Rectal smooth muscle tissue (tissue), 1 donor: ENCODE results near the gene ADAM10.

ENCODE experiments used
- H3K27ac ChIP-seq: one replicate; pipeline ENCODE4 v1.7.0; 2013; ENCODE audit warnings: low read depth, low read length, inconsistent platforms
- H3K27me3 ChIP-seq: one replicate; pipeline ENCODE4 v1.7.0; 2013; ENCODE audit warnings: low read length; ENCODE audit not compliant: control insufficient read depth, insufficient read depth
- H3K36me3 ChIP-seq: one replicate; pipeline ENCODE4 v1.7.0; 2013; ENCODE audit warnings: low read length; ENCODE audit not compliant: control insufficient read depth, insufficient read depth
- H3K4me1 ChIP-seq: one replicate; pipeline ENCODE4 v1.7.0; 2013; ENCODE audit warnings: low read length; ENCODE audit not compliant: control insufficient read depth, insufficient read depth
- H3K4me3 ChIP-seq: one replicate; pipeline ENCODE4 v1.7.0; 2013; ENCODE audit warnings: low read length
- H3K9ac ChIP-seq: one replicate; pipeline ENCODE4 v1.7.0; 2013; ENCODE audit warnings: low read length

The ADAM10 gene, protein sequence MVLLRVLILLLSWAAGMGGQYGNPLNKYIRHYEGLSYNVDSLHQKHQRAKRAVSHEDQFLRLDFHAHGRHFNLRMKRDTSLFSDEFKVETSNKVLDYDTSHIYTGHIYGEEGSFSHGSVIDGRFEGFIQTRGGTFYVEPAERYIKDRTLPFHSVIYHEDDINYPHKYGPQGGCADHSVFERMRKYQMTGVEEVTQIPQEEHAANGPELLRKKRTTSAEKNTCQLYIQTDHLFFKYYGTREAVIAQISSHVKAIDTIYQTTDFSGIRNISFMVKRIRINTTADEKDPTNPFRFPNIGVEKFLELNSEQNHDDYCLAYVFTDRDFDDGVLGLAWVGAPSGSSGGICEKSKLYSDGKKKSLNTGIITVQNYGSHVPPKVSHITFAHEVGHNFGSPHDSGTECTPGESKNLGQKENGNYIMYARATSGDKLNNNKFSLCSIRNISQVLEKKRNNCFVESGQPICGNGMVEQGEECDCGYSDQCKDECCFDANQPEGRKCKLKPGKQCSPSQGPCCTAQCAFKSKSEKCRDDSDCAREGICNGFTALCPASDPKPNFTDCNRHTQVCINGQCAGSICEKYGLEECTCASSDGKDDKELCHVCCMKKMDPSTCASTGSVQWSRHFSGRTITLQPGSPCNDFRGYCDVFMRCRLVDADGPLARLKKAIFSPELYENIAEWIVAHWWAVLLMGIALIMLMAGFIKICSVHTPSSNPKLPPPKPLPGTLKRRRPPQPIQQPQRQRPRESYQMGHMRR

DNA sequence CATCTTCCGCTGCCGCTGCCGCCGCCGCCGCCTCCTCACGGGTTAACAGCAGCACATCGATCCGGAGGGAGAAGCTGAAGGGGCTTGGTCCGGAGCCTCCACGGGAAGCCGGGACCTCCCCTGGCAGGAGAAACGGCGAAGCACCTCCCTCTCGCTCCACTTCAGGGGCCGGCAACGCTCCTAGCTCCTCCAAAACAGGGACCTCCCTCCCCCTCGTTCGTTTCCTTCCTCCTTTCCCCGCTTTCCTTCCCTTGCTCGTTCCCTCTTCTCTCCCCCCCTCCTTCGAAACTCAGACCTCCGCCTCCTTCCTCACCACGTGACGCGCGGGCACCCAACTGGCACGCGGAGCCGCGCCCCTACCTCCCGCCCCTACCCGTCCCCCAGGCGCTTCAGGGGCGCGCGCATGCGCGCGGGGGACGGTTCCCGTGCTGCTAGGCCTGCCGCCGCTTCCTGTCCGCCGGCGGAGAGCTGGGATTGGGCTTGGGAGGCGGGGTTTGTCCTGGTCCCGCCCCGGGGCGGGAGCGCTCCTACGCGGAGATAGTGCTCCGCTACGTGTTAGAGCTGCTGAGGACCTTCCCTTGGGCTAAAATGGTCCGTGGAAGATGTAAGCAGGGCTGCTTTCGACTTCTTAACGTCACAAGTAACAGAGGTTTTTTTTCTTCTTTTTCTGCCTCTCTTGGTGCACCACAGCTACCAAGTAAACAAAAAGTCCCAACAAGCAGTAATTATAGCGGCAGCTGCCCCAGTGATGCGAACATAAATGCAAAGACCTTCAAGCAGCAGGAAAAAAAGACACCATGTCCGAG is at the start of gene ADAM10:
Gene ADAM10, minus strand, starts transcription at position 176 of the 806 bp plus-strand sequence. Its CDS starts 173 bp downstream, at position 3.
- peak within 1 kb of the TSS; percentile 89 for H3K9ac ChIP-seq
- H3K27ac ChIP-seq: peak within 1 kb of the TSS; percentile 94
- H3K27me3 ChIP-seq: no peaks in the 10 kb centered on the region
- H3K4me1 ChIP-seq: no peaks in the 10 kb centered on the region
- no peaks in the 10 kb centered on the region for H3K36me3 ChIP-seq
- H3K4me3 ChIP-seq: peak within 1 kb of the TSS; percentile 96

DNA sequence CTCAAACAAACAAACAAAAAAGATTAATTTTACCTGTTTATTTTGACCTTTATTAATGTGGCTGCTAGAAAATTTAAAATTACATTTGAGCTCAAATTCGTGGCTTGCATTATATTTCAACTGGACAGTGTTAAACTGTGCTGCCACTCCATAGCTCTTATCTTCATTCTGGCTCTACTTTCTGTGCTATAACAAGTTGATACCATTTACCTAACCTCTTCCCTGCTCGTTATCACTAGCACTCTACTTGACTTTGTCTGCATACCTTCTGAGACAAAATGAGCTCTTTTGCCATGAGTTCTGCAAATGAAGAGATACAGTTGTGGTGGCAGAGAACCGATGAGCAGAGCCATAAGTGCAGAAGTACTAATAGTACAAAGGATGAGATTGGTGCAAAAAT is 48.0 kb upstream of the ADAM10 start:
- Histone ChIP-seq H3K27me3 (no peaks in the 10 kb centered on the region), H3K27ac (no peak overlapping the region), H3K36me3 (no peaks in the 10 kb centered on the region), H3K9ac (no peak overlapping the region), H3K4me3 (no peak overlapping the region), H3K4me1 (no peaks in the 10 kb centered on the region)

DNA sequence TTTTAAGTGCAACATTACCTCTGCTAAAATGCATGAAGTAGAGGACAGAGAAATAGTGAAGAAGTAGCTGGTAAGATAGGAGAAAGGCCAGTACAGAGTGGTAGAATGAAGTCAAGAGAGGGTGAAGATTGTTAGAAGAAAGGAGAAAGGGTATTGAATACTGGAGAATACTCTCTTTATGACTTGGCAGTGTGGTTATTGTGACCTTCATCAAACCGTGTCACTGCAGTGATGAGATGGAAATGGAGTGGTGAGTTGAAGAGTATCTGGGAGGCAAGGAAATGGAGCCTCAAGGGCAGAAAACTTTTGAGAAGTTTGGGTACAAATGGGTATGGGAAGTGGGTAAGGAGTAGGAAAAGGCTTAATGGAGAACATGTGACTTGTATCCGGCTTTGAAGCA is 46.3 kb upstream of the ADAM10 start:
- no peak overlapping the region for H3K4me3 ChIP-seq
- no peak overlapping the region for H3K27ac ChIP-seq
- H3K9ac ChIP-seq: no peak overlapping the region
- H3K27me3 ChIP-seq: no peaks in the 10 kb centered on the region
- H3K4me1 ChIP-seq: no peaks in the 10 kb centered on the region
- H3K36me3 ChIP-seq: no peaks in the 10 kb centered on the region

DNA sequence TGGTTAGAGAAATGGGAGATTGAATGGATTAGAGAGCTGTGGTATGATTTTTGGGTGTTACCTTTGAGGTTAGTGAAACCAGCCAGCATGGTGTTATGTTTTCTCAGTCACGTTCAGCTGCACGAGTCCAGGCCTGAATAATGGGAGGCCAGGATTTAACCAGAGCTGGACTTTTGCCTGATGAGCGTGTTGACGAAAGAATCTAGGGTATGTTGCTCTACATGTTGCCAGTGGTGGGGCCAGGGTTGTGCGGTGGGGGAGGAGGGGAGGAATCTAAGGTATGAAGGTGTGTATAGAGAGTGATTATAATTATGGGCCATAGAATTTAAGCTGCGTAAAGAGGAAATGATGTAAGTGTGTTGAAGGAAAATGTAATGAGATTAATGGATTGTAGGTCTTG is 44.4 kb upstream of the ADAM10 start:
- Histone ChIP-seq H3K27ac (no peak overlapping the region), H3K27me3 (no peaks in the 10 kb centered on the region), H3K9ac (no peak overlapping the region), H3K36me3 (no peaks in the 10 kb centered on the region), H3K4me1 (no peaks in the 10 kb centered on the region), H3K4me3 (no peak overlapping the region)

DNA sequence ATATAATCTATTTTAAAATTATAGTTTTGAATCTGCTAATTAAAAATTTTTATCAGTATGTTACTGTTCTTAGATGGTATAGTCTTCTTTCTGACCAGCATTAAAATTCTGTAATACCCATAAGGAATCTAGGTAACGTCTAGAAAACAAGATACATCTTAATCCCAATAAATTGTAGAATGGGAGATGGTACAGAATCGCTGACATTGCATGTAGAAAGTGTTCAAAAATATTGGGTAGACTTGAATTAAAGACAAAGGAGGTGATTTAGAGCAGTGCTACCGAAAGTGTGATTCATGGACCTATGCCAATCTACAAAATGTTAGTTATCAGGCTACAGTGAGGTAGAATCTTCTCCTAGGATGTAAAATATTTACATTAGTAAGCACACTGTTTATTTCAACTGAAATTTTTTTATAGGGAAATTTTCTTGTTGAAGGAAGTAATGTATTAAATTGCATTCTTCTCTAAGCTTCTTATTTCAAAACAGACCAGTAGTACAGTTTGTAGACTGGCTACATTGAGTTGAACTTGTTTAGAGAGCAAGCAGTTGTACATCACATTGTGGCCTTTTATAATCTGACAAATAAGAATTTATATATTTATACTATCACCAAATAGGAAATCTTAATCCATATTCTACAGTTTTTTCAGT is 38.7 kb upstream of the ADAM10 start:
- no peaks in the 10 kb centered on the region for H3K27me3 ChIP-seq
- H3K4me1 ChIP-seq: no peaks in the 10 kb centered on the region
- H3K36me3 ChIP-seq: no peaks in the 10 kb centered on the region
- H3K27ac ChIP-seq: no peak overlapping the region
- H3K9ac ChIP-seq: no peak overlapping the region
- no peak overlapping the region for H3K4me3 ChIP-seq

DNA sequence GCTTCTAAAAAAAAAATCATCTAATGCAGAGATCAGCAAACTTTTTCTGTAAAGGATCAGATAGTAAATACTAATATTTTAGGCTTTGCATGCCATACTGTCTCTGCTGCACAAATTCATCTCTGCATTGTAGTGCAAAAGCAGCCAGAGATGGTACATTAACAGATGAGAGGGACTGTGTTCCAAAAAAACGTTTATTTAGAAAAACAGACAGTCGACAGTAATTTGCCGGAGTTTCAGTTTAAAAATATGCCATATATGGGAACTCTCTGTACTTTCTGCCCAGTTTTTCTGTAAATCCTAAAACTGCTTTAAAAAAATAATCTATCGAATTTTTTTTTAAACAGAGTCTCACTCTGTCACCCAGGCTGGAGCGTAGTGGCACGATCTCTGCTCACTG is 35.8 kb upstream of the ADAM10 start:
- Histone ChIP-seq H3K27ac (no peak overlapping the region), H3K4me3 (no peak overlapping the region), H3K4me1 (no peaks in the 10 kb centered on the region), H3K9ac (no peak overlapping the region), H3K27me3 (no peaks in the 10 kb centered on the region), H3K36me3 (no peaks in the 10 kb centered on the region)

DNA sequence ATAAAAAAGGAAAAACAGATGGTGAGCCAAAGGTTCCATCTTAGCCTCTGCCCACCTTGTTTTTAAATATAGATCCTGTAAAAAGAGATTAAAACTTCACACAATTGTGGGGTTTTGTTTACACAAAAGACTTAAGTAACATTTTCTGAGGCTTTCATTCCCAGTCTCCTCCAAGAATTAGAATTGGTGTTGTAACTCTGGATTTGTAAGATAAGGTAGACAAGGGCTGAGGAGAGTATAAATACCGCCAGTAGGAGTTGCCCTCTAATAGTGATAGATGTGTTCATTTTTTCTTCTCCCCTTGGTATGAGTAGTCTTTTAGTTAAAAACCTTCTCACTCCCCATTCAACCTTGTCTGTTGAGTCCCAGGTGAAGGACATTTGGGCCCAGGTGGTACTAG is 30.0 kb upstream of the ADAM10 start:
- Histone ChIP-seq H3K9ac (no peak overlapping the region), H3K4me3 (no peak overlapping the region), H3K36me3 (no peaks in the 10 kb centered on the region), H3K4me1 (no peaks in the 10 kb centered on the region), H3K27ac (no peak overlapping the region), H3K27me3 (no peaks in the 10 kb centered on the region)

DNA sequence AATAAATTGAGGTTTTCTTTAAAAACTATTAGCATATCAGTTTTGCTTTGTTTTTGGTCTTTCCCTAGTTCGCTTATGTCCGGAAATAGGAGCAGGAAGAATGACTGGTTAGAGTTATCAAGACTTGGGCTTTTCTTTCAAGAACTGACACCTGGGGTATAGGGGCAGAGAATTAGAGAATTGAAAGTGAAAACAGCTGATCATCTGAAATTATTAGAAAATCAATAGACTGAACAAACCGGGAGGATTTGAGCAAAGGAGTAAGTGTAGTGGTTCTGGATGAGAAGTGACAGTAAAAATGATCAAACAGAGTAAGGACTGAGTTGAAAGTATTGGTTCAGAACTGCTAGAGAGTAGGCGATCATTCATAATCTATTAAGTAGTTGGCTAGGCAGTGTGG is 27.6 kb upstream of the ADAM10 start:
- H3K4me3 ChIP-seq: no peak overlapping the region
- H3K27ac ChIP-seq: no peak overlapping the region
- H3K4me1 ChIP-seq: peaks cover 10% of the 10 kb centered on the region
- H3K36me3 ChIP-seq: no peaks in the 10 kb centered on the region
- H3K27me3 ChIP-seq: no peaks in the 10 kb centered on the region
- no peak overlapping the region for H3K9ac ChIP-seq

DNA sequence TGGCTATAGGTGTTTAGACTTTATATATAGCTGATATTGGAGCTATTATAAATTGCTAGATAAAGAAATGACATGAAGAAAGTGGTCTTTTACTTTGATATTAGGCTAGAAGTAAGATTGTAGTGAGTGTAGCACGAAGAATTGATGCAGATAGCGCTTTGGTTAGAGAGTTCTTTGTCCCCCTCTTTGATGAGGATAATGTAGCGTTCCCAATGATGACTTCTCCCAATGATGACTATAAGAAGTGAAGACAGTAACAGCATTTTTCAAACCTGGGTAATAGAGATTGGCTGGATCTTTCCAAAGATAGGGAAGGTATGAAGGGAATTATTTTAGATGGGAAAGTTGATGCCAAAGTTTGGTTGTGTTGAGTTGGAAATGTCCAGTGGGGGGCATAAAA is 25.9 kb upstream of the ADAM10 start:
- H3K9ac ChIP-seq: no peak overlapping the region
- no peaks in the 10 kb centered on the region for H3K36me3 ChIP-seq
- no peak overlapping the region for H3K4me3 ChIP-seq
- H3K4me1 ChIP-seq: peaks cover 10% of the 10 kb centered on the region
- H3K27me3 ChIP-seq: no peaks in the 10 kb centered on the region
- H3K27ac ChIP-seq: no peak overlapping the region

DNA sequence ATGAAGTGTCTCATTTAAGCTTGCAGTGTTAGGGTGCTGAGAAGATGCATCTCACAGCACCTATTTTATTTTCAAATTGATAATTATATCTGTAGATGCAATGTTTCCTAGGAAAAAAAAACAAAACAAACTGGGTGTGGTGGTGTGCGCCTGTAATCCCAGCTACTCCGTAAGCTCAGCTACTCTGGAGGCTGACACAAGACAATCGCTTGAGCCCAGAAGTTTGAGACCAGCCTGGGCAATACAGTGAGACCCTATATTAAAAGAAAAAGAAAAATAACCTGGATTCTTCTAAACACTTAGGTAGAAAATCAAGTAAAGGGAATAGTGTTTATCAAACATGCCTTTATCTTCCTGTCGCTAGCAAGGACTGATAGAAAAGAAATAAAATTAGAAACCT is 23.5 kb upstream of the ADAM10 start:
- Histone ChIP-seq H3K27me3 (no peaks in the 10 kb centered on the region), H3K9ac (no peak overlapping the region), H3K27ac (no peak overlapping the region), H3K4me3 (peak overlapping the region; percentile 97), H3K4me1 (peaks cover 13% of the 10 kb centered on the region), H3K36me3 (no peaks in the 10 kb centered on the region)

DNA sequence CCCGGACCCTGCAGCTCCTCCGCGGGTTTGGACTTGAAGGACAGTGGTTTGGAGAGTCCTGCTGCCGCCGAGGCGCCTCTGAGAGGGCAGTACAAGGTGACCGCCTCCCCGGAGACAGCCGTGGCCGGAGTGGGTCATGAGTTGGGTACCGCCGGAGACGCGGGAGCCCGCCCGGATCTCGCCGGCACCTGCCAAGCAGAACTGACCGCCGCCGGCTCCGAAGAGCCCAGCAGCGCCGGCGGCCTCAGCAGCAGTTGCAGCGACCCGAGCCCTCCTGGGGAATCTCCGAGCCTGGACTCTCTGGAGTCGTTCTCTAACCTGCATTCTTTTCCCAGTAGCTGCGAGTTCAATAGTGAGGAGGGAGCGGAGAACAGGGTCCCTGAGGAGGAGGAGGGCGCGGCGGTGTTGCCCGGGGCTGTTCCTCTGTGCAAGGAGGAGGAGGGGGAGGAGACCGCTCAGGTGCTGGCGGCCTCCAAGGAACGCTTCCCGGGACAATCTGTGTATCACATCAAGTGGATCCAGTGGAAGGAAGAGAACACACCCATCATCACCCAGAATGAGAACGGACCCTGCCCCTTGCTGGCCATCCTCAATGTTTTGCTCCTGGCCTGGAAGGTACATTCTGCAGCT is 22.2 kb upstream of the ADAM10 start:
- Histone ChIP-seq H3K4me1 (peaks cover 13% of the 10 kb centered on the region), H3K27ac (peak overlapping the region; percentile 96), H3K27me3 (no peaks in the 10 kb centered on the region), H3K4me3 (peak overlapping the region; percentile 97), H3K36me3 (no peaks in the 10 kb centered on the region), H3K9ac (peak overlapping the region; percentile 85)
